HepG2 (cell line): Measurements from ENCODE around the gene ZNF618. TPM values are rescaled to one million over a fixed set of nuclear protein-coding genes. Genes with fewer than 3 reads are reported as not detected.

Experiments
- CEBPG ChIP-seq: IDR thresholded peaks from 2 replicates; pipeline ENCODE4 v1.6.1; 2016
- HNRNPH1 ChIP-seq: fragments of 200-400 bp; formaldehyde crosslinking; optimal IDR thresholded peaks from 2 replicates; pipeline ENCODE3; 2017; ENCODE audit warnings: mild to moderate bottlenecking, low read depth, low read length
- POGK ChIP-seq: sonication (generic); formaldehyde crosslinking; conservative IDR thresholded peaks from 2 replicates; pipeline ENCODE4 v1.8.0; 2022; ENCODE audit warnings: mild to moderate bottlenecking, moderate library complexity, missing genetic modification reagents
- PREB ChIP-seq: sonication (generic); formaldehyde crosslinking; IDR thresholded peaks from 2 replicates; pipeline ENCODE4 v1.4.0; 2020; ENCODE audit warnings: missing genetic modification reagents
- SAFB2 ChIP-seq: sonication (generic); formaldehyde crosslinking; IDR thresholded peaks from 2 replicates; pipeline ENCODE4 v1.5.1; 2020; ENCODE audit warnings: missing genetic modification reagents, low read depth, mild to moderate bottlenecking, borderline replicate concordance
- SIX4 ChIP-seq: sonication (generic); formaldehyde crosslinking; IDR thresholded peaks from 2 replicates; pipeline ENCODE4 v1.4.0; 2020; ENCODE audit warnings: missing genetic modification reagents
- SYNCRIP ChIP-seq: fragments of 200-400 bp; formaldehyde crosslinking; IDR thresholded peaks from 2 replicates; pipeline ENCODE4 v1.6.1; 2018; ENCODE audit warnings: mild to moderate bottlenecking, low read depth, low read length; ENCODE audit not compliant: insufficient read depth
- YEATS4 ChIP-seq: sonication (generic); formaldehyde crosslinking; IDR thresholded peaks from 2 replicates; pipeline ENCODE4 v1.4.0; 2020; ENCODE audit warnings: missing genetic modification reagents, borderline replicate concordance
- ZNF331 ChIP-seq: sonication (generic); formaldehyde crosslinking; IDR thresholded peaks from 2 replicates; pipeline ENCODE4 v1.4.0; 2020; ENCODE audit warnings: missing genetic modification reagents
- polyA plus RNA-seq, 8 experiments: library from polyadenylated mRNA; depleted of rRNA in 3 of 8; stranded (reverse) in 7 of 8; unstranded in 1 of 8; fragments of >200 nt; fragmentation: Illumina TruSeq in 4 of 8; extraction: Trizol in 4 of 8; gene quantifications; 2 replicates each; pipeline versions ENCODE4 v1.2.1 to v1.2.3, GENCODE V29; 2011 to 2016; ENCODE audit warnings: low read depth in 4 of 8, missing spikeins in 1 of 8, mixed read lengths in 1 of 8; ENCODE audit not compliant: insufficient read depth in 1 of 8
- total RNA-seq, 5 experiments: library from RNA; depleted of rRNA; stranded (reverse); fragments of >200 nt; fragmentation: Illumina TruSeq; extraction: Trizol; gene quantifications; 2 replicates each; pipeline ENCODE4 v1.2.3, GENCODE V29; 2016; ENCODE audit warnings: low read depth in 1 of 5
- TF ChIP-seq, protein P1 (sequence below): sonication (generic); formaldehyde crosslinking; IDR thresholded peaks from one replicate; pipeline ENCODE4 v1.5.1; 2020; ENCODE audit warnings: mild to moderate bottlenecking, missing genetic modification reagents; ENCODE audit errors: not compliant biosample characterization
- TF ChIP-seq, protein P2 (sequence below): sonication (generic); formaldehyde crosslinking; IDR thresholded peaks from 2 replicates; pipeline ENCODE4 v1.8.0; 2022; ENCODE audit warnings: mild to moderate bottlenecking, missing genetic modification reagents, borderline replicate concordance
- TF ChIP-seq, protein P3 (sequence below): sonication (generic); formaldehyde crosslinking; IDR thresholded peaks from 2 replicates; pipeline ENCODE4 v1.5.0; 2020; ENCODE audit warnings: mild to moderate bottlenecking, missing genetic modification reagents

The ZNF618 gene
- total and polyA plus RNA-seq, 2 of the 13 experiments (the other 11 are each of a cell fraction or from before 2014, with no cell fraction given): 0.07 TPM

- TF ChIP-seq, protein P1, sequence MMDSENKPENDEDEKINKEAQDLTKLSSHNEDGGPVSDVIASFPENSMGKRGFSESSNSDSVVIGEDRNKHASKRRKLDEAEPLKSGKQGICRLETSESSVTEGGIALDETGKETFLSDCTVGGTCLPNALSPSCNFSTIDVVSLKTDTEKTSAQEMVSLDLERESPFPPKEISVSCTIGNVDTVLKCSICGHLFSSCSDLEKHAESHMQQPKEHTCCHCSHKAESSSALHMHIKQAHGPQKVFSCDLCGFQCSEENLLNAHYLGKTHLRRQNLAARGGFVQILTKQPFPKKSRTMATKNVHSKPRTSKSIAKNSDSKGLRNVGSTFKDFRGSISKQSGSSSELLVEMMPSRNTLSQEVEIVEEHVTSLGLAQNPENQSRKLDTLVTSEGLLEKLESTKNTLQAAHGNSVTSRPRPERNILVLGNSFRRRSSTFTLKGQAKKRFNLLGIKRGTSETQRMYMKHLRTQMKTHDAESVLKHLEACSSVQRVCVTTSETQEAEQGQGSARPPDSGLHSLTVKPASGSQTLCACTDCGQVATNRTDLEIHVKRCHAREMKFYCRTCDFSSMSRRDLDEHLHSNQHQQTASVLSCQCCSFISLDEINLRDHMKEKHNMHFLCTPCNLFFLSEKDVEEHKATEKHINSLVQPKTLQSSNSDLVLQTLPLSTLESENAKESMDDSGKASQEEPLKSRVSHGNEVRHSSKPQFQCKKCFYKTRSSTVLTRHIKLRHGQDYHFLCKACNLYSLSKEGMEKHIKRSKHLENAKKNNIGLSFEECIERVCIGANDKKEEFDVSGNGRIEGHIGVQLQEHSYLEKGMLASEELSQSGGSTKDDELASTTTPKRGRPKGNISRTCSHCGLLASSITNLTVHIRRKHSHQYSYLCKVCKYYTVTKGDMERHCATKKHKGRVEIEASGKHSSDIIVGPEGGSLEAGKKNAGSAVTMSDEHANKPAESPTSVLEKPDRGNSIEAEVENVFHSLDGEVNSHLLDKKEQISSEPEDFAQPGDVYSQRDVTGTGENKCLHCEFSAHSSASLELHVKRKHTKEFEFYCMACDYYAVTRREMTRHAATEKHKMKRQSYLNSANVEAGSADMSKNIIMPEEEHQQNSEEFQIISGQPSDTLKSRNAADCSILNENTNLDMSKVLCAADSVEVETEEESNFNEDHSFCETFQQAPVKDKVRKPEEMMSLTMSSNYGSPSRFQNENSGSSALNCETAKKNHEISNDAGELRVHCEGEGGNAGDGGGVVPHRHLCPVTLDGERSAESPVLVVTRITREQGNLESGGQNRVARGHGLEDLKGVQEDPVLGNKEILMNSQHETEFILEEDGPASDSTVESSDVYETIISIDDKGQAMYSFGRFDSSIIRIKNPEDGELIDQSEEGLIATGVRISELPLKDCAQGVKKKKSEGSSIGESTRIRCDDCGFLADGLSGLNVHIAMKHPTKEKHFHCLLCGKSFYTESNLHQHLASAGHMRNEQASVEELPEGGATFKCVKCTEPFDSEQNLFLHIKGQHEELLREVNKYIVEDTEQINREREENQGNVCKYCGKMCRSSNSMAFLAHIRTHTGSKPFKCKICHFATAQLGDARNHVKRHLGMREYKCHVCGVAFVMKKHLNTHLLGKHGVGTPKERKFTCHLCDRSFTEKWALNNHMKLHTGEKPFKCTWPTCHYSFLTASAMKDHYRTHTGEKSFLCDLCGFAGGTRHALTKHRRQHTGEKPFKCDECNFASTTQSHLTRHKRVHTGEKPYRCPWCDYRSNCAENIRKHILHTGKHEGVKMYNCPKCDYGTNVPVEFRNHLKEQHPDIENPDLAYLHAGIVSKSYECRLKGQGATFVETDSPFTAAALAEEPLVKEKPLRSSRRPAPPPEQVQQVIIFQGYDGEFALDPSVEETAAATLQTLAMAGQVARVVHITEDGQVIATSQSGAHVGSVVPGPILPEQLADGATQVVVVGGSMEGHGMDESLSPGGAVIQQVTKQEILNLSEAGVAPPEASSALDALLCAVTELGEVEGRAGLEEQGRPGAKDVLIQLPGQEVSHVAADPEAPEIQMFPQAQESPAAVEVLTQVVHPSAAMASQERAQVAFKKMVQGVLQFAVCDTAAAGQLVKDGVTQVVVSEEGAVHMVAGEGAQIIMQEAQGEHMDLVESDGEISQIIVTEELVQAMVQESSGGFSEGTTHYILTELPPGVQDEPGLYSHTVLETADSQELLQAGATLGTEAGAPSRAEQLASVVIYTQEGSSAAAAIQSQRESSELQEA: no peak
- TF ChIP-seq PREB (CRISPR knock-in tag) (no peak), HNRNPH1 (peak; percentile 8), SIX4 (CRISPR knock-in tag) (no peak; the same call in 1 of the 2 replicates), SYNCRIP (no peak), YEATS4 (CRISPR knock-in tag) (no peak; the same call in none of the 2 replicates), SAFB2 (no peak), CEBPG (peak; percentile 65), POGK (CRISPR knock-in tag) (peak; percentile 89; the same call in 1 of the 2 replicates), ZNF331 (peak; percentile 23; the same call in 1 of the 2 replicates)
- TF ChIP-seq, protein P2, sequence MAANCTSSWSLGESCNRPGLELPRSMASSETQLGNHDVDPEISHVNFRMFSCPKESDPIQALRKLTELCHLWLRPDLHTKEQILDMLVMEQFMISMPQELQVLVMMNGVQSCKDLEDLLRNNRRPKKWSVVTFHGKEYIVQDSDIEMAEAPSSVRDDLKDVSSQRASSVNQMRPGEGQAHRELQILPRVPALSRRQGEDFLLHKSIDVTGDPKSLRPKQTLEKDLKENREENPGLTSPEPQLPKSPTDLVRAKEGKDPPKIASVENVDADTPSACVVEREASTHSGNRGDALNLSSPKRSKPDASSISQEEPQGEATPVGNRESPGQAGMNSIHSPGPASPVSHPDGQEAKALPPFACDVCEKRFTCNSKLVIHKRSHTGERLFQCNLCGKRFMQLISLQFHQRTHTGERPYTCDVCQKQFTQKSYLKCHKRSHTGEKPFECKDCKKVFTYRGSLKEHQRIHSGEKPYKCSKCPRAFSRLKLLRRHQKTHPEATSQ (CRISPR knock-in tag): no peak; the same call in 1 of the 2 replicates
- TF ChIP-seq, protein P3, sequence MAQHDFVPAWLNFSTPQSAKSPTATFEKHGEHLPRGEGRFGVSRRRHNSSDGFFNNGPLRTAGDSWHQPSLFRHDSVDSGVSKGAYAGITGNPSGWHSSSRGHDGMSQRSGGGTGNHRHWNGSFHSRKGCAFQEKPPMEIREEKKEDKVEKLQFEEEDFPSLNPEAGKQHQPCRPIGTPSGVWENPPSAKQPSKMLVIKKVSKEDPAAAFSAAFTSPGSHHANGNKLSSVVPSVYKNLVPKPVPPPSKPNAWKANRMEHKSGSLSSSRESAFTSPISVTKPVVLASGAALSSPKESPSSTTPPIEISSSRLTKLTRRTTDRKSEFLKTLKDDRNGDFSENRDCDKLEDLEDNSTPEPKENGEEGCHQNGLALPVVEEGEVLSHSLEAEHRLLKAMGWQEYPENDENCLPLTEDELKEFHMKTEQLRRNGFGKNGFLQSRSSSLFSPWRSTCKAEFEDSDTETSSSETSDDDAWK (CRISPR knock-in tag): no peak
Observed at GRCh38 chr9:114080773-114081440, 204.8 kb downstream of the ZNF618 start (continued).
